Mesothelial cell of epicardium (in vitro differentiated cells): ENCODE results near the gene GABRB3. TPM values are rescaled to one million over a fixed set of nuclear protein-coding genes. Genes with fewer than 3 reads are reported as not detected.

ENCODE experiments used
- DNase-seq, 2 experiments: peaks; one replicate each; pipeline ENCODE4 v3.0.0; 2021; ENCODE audit warnings: low spot score in 2 of 2; ENCODE audit not compliant: unreplicated experiment in 2 of 2
- H3K27ac Mint-ChIP-seq: 2 replicates; pipeline ENCODE4 v1.8.0; 2021; ENCODE audit warnings: mixed read lengths
- H3K27me3 Mint-ChIP-seq: 2 replicates; pipeline ENCODE4 v1.8.0; 2021; ENCODE audit warnings: low read depth, mixed read lengths
- H3K36me3 Mint-ChIP-seq: 2 replicates; pipeline ENCODE4 v1.8.0; 2021; ENCODE audit warnings: mixed read lengths
- H3K4me1 Mint-ChIP-seq: 2 replicates; pipeline ENCODE4 v1.8.0; 2021; ENCODE audit warnings: mixed read lengths
- H3K4me3 Mint-ChIP-seq: 2 replicates; pipeline ENCODE4 v1.8.0; 2021; ENCODE audit warnings: mild to moderate bottlenecking, moderate library complexity, mixed read lengths
- H3K9me3 Mint-ChIP-seq: 2 replicates; pipeline ENCODE4 v1.8.0; 2021; ENCODE audit warnings: mixed read lengths
- total RNA-seq: library from RNA; stranded (reverse); gene quantifications from 3 replicates; pipeline ENCODE4 v1.2.1, GENCODE V29; 2021
- TF ChIP-seq, protein P1 (sequence below): fragments of 200-600 bp; sonication (generic); IDR thresholded peaks from one replicate; pipeline ENCODE4 v1.5.0; 2021; ENCODE audit warnings: antibody characterized with exemption; ENCODE audit not compliant: unreplicated experiment

Gene GABRB3
- total RNA-seq, 1 donor from 2014 or later, result 3.4 TPM

DNA sequence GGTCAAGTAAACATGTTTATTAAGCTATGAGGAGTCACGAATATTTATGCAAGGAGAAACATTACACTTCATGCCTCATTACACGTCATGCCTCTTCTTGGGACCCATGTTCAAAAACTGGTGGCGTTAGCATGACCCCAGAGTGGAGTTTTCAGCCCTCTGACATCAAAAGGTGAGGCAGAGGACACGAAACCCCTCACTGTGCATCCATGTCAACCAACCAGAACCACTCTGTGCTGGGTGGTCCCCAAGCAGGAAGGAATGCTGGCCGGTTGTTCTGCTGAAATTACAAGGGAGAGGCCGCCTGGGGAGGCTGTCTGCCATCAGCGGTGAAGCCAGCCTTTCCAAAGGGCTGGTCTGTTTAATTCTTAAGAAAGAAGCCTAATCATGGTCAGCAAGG is 83.4 kb downstream of the GABRB3 start:
- TF ChIP-seq, protein P1, sequence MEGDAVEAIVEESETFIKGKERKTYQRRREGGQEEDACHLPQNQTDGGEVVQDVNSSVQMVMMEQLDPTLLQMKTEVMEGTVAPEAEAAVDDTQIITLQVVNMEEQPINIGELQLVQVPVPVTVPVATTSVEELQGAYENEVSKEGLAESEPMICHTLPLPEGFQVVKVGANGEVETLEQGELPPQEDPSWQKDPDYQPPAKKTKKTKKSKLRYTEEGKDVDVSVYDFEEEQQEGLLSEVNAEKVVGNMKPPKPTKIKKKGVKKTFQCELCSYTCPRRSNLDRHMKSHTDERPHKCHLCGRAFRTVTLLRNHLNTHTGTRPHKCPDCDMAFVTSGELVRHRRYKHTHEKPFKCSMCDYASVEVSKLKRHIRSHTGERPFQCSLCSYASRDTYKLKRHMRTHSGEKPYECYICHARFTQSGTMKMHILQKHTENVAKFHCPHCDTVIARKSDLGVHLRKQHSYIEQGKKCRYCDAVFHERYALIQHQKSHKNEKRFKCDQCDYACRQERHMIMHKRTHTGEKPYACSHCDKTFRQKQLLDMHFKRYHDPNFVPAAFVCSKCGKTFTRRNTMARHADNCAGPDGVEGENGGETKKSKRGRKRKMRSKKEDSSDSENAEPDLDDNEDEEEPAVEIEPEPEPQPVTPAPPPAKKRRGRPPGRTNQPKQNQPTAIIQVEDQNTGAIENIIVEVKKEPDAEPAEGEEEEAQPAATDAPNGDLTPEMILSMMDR, result no peak
- no peak for DNase-seq
- Mint-ChIP-seq H3K4me3 (no peak overlapping the region), H3K27ac (no peak overlapping the region), H3K36me3 (peaks cover 3% of the 10 kb centered on the region), H3K27me3 (no peaks in the 10 kb centered on the region), H3K9me3 (peaks cover 9% of the 10 kb centered on the region), H3K4me1 (no peaks in the 10 kb centered on the region)

DNA sequence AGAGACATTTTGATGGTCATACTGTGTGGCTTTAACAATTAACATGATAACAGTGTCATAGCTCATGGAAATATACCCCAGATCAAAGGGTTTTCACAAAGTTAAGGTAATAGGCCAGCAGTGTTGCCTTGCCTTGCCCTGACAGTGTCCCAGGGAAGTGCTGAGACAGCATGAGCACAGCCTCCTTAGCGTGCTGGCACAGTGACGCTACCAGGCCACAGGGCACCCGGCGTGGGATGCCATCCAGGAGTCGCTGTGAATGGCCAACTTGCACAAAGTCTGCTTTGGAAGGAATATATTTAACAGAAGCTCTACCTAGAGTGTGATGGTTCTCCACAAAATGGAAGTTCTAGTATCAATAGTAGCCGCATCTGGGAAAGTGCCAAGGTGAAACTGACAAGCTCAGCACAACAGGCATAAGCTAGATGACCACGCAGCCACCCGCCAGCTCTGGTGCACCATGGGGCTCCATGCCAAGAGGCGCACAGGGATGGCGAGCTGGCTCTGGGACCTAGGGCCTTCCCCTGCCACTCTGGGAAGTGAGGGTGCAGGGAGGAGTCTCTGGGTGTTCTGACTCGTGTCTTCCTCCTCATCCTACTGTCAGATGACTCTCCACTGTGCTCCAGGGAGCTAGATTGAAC is 86.2 kb downstream of the GABRB3 start:
- no peaks in the 10 kb centered on the region for H3K4me1 Mint-ChIP-seq
- no peak for DNase-seq
- H3K27me3 Mint-ChIP-seq, result no peaks in the 10 kb centered on the region
- H3K36me3 Mint-ChIP-seq, result no peaks in the 10 kb centered on the region
- no peak overlapping the region for H3K27ac Mint-ChIP-seq
- H3K4me3 Mint-ChIP-seq, result no peak overlapping the region
- no peaks in the 10 kb centered on the region for H3K9me3 Mint-ChIP-seq
- TF ChIP-seq, protein P1, result no peak

DNA sequence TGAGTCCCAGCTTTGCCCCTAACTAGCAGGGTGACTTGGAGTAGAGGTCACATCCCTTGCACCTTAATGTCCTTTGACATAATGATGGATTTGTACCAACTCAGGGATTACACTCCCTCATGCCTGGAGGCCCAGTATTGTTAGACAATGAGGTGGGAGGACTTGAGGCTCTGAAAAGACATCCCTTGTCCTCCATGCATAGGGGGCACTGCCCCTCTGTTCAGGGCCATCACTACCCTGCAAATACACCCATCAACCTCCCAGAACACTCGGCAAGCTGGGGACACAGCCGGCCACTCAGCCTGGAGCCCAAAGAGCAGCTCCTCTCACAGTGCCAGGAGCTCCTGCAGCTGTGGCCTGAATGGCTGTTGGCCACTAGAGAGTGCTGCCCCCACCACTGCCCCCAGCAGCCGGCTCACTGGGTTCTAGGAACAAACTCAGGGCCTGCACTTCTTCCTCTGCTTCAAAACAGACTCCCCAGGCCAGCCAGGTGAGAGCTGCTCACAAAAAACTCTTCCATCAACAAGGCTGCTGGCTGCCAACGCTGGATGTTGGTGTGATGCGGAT is 90.2 kb downstream of the GABRB3 start:
- Mint-ChIP-seq H3K27me3 (no peaks in the 10 kb centered on the region), H3K4me1 (no peaks in the 10 kb centered on the region), H3K27ac (no peak overlapping the region), H3K36me3 (no peaks in the 10 kb centered on the region), H3K9me3 (no peaks in the 10 kb centered on the region), H3K4me3 (no peak overlapping the region)
- TF ChIP-seq, protein P1, result no peak
- DNase-seq, result no peak

DNA sequence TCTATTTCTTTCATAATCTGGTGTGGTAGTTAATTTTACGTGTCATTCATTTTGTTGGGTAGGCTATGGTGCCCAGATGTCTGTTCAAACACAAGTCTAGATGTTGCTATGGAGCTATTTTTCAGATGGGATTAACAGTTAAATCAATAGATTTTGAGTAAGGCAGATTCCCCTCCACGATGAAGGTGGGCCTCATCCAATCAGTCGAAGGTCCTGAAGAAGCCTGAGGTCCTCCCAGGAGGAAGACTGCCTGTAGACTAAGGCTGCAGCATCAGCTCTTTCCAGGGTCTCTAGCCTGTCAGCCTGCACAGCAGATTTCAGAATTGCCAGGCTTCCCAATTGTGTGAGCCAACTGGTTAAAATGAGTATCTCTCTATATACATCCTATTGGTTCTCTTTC is 92.9 kb downstream of the GABRB3 start:
- Mint-ChIP-seq H3K4me1 (no peaks in the 10 kb centered on the region), H3K9me3 (no peaks in the 10 kb centered on the region), H3K36me3 (no peaks in the 10 kb centered on the region), H3K27ac (no peak overlapping the region), H3K27me3 (no peaks in the 10 kb centered on the region), H3K4me3 (no peak overlapping the region)
- TF ChIP-seq, protein P1, result no peak
- no peak for DNase-seq

DNA sequence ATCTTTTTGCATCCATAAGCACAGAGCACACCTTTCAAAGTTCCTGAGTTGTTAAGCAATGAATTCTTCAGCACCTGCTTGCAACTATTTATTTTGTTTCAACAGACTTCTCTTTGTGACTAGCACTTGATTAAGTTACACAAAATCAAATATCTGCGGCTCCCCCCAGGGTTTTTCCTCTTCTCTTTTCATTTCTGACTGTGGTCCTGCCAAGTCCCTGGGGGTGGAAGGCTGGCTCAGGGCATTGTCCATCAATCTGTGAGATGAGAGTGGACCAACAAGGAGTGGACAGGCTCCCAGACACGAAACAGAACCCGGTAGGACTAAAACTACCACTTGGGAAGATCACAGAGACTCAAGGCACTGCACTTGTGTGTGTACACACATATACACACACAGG is 96.8 kb downstream of the GABRB3 start:
- no peaks in the 10 kb centered on the region for H3K27me3 Mint-ChIP-seq
- H3K4me3 Mint-ChIP-seq, result no peak overlapping the region
- H3K9me3 Mint-ChIP-seq, result no peaks in the 10 kb centered on the region
- H3K27ac Mint-ChIP-seq, result no peak overlapping the region
- no peaks in the 10 kb centered on the region for H3K36me3 Mint-ChIP-seq
- TF ChIP-seq, protein P1, result no peak
- DNase-seq, result no peak
- H3K4me1 Mint-ChIP-seq, result no peaks in the 10 kb centered on the region
